ENCODE data around the gene ZNF407. TPM values are rescaled to one million over a fixed set of nuclear protein-coding genes. Genes with fewer than 3 reads are reported as not detected.

Gene ZNF407
- total and polyA plus RNA-seq, 9 donors, result 5.3 to 22.3 (median 18.7) TPM

- Histone ChIP-seq H3K27me3 (no peaks in the 10 kb centered on the region), H3K9me3 (no peaks in the 10 kb centered on the region), H3K4me3 (no peak overlapping the region), H3K4me1 (ENCODE audit: insufficient read depth) (no peaks in the 10 kb centered on the region), H3K36me3 (no peaks in the 10 kb centered on the region), H3K27ac (no peak overlapping the region)
- 84 to 89% (median 88%) methylated on average over 5 of the region's 5 CpGs for WGBS, 3 donors
- TF ChIP-seq EP300 (IDR thresholded peaks at IDR 0.05) (no peak), POLR2A (IDR thresholded peaks at IDR 0.05) (no peak)
- TF ChIP-seq, protein P1, sequence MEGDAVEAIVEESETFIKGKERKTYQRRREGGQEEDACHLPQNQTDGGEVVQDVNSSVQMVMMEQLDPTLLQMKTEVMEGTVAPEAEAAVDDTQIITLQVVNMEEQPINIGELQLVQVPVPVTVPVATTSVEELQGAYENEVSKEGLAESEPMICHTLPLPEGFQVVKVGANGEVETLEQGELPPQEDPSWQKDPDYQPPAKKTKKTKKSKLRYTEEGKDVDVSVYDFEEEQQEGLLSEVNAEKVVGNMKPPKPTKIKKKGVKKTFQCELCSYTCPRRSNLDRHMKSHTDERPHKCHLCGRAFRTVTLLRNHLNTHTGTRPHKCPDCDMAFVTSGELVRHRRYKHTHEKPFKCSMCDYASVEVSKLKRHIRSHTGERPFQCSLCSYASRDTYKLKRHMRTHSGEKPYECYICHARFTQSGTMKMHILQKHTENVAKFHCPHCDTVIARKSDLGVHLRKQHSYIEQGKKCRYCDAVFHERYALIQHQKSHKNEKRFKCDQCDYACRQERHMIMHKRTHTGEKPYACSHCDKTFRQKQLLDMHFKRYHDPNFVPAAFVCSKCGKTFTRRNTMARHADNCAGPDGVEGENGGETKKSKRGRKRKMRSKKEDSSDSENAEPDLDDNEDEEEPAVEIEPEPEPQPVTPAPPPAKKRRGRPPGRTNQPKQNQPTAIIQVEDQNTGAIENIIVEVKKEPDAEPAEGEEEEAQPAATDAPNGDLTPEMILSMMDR (IDR thresholded peaks at IDR 0.05), result no peak
- no peak for DNase-seq
- intact Hi-C loops (cut with DNase I), result no loop called here
Measured at GRCh38 chr18:74916773-74917393, 319.2 kb downstream of the ZNF407 start.

- Histone ChIP-seq H3K27me3 (no peaks in the 10 kb centered on the region), H3K4me3 (no peak overlapping the region), H3K9me3 (no peaks in the 10 kb centered on the region), H3K4me1 (ENCODE audit: insufficient read depth) (no peaks in the 10 kb centered on the region), H3K36me3 (no peaks in the 10 kb centered on the region), H3K27ac (no peak overlapping the region)
- WGBS, 3 donors, result 66 to 87% (median 77%) methylated on average over 3 of the region's 3 CpGs
- DNase-seq, result no peak
- intact Hi-C loops (cut with DNase I), result no loop called here
- TF ChIP-seq, protein P1 (IDR thresholded peaks at IDR 0.05), result no peak
- TF ChIP-seq POLR2A (IDR thresholded peaks at IDR 0.05) (no peak), EP300 (IDR thresholded peaks at IDR 0.05) (no peak)
Measured at GRCh38 chr18:74918276-74918790, 320.7 kb downstream of the ZNF407 start.

DNA sequence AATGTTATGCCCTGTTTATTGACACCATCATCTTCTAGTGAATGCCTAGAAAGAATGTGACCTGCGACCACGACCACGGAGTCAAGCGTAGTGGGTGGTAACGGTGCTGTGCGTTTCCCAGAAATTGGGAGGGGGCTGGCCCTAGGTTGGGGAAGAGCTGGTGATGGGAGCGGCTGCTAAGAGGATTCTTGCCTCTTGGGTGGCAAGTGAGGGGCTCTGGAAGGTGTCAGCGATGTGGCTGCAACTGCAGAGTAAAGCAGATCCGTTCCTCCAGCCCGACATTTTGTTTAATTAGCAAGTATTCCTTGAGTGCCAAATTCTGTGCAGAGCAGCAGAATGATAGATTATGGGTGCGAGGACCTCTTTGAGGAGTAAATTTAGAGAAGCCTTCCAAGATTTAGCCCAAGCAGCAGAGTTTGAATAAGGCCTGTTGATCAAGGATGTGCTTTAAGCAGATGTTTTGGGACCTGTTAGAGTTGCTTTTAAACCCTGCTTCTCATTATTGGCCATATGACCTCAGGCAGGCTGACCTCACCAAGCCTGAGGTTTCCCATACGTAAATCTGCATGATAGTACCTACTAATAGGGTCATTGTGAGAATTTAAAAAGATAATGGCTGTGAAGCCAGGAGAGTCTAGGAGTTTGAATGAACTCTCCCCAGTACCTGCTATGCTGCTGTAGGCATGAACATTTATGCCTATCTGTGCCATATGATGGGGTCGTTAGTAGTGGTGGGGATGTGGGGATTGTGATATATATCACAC lies 323.6 kb downstream of the ZNF407 start:
- no peak overlapping the region for H3K4me3 ChIP-seq
- H3K27me3 ChIP-seq, result no peaks in the 10 kb centered on the region
- no peaks in the 10 kb centered on the region for H3K4me1 ChIP-seq (ENCODE audit: insufficient read depth)
- H3K9me3 ChIP-seq, result no peaks in the 10 kb centered on the region
- WGBS, 3 donors, result 90 to 93% (median 92%) methylated on average over 13 of the region's 13 CpGs
- intact Hi-C loops (cut with DNase I), result no loop called here
- no peak for TF ChIP-seq EP300 (IDR thresholded peaks at IDR 0.05)
- TF ChIP-seq POLR2A (IDR thresholded peaks at IDR 0.05), result no peak
- TF ChIP-seq, protein P1 (IDR thresholded peaks at IDR 0.05), result no peak
- H3K27ac ChIP-seq, result no peak overlapping the region
- DNase-seq, result no peak
- no peaks in the 10 kb centered on the region for H3K36me3 ChIP-seq

GRCh38 chr18:74926051-74926450 lies 328.4 kb downstream of the ZNF407 start:
- TF ChIP-seq EP300 (IDR thresholded peaks at IDR 0.05), result no peak
- TF ChIP-seq, protein P1 (IDR thresholded peaks at IDR 0.05), result no peak
- no peak for TF ChIP-seq POLR2A (IDR thresholded peaks at IDR 0.05)
- intact Hi-C loops (cut with DNase I), result no loop called here

More at GRCh38 chr18:74926051-74926450, 328.4 kb downstream of the ZNF407 start:
- no peak for DNase-seq
- WGBS, 3 donors, result 93 to 97% (median 94%) methylated on average over 2 of the region's 2 CpGs
- Histone ChIP-seq H3K9me3 (no peaks in the 10 kb centered on the region), H3K36me3 (no peaks in the 10 kb centered on the region), H3K4me1 (ENCODE audit: insufficient read depth) (no peaks in the 10 kb centered on the region), H3K4me3 (no peak overlapping the region), H3K27ac (no peak overlapping the region), H3K27me3 (no peaks in the 10 kb centered on the region)
